AG09319 (cell line): ENCODE data around the gene PFN3.

Experiments used
- DNase-seq: peaks from one replicate; pipeline ENCODE4 v3.0.0-alpha.2; 2010; ENCODE audit warnings: low read depth; ENCODE audit errors: extremely low read depth
- CTCF ChIP-seq: IDR thresholded peaks from 2 replicates; pipeline ENCODE4 v1.5.1; 2011; ENCODE audit warnings: low read depth, mild to moderate bottlenecking, inconsistent platforms, low read length, moderate library complexity

Gene PFN3

GRCh38 chr5:177372034-177372896, 28.2 kb downstream of the PFN3 start:
- no peak for TF ChIP-seq CTCF
- no peak for DNase-seq

- DNase-seq = no peak
- TF ChIP-seq CTCF = no peak
These were observed 29.1 kb downstream of the PFN3 start for GRCh38 chr5:177371120-177372033.

- peak; percentile 60 for TF ChIP-seq CTCF
- DNase-seq = peak; percentile 65
These were observed 29.9 kb downstream of the PFN3 start for GRCh38 chr5:177370488-177371119.

GRCh38 chr5:177369645-177370440, 30.6 kb downstream of the PFN3 start:
- no peak for DNase-seq
- no peak for TF ChIP-seq CTCF

- DNase-seq = no peak
- peak; percentile 62 for TF ChIP-seq CTCF
These were observed 31.4 kb downstream of the PFN3 start for GRCh38 chr5:177368869-177369644.
